ENCODE results near the gene LRP6.

- TF ChIP-seq CTCF (IDR thresholded peaks at IDR 0.05 in 4 of 5, conservative IDR thresholded peaks at IDR 0.05 in 1 of 5) (no peak), POLR2A (IDR thresholded peaks at IDR 0.05) (no peak)
These were observed 15.4 kb upstream of the LRP6 start for GRCh38 chr12:12282202-12282601.
